NB4 (cell line): ENCODE data around the gene HLA-DMB.

ENCODE experiments used
- CTCF ChIP-seq: IDR thresholded peaks from one replicate; pipeline ENCODE4 v1.5.1; 2012; ENCODE audit warnings: low read depth, low read length
- MAX ChIP-seq: IDR thresholded peaks from 2 replicates; pipeline ENCODE4 v1.6.1; 2011; ENCODE audit warnings: low read depth, low read length
- MYC ChIP-seq: IDR thresholded peaks from 2 replicates; pipeline ENCODE4 v1.6.1; 2011; ENCODE audit warnings: low read depth, low read length
- POLR2A ChIP-seq: IDR thresholded peaks from 2 replicates; pipeline ENCODE4 v1.6.1; 2011; ENCODE audit warnings: mild to moderate bottlenecking; ENCODE audit not compliant: insufficient read length; ENCODE audit errors: extremely low read depth

- TF ChIP-seq POLR2A, result no peak
- no peak for TF ChIP-seq CTCF
- no peak for TF ChIP-seq MAX
- TF ChIP-seq MYC, result no peak
These were observed 4.4 kb upstream of the HLA-DMB start for GRCh38 chr6:32945108-32945760.
